Bronchial epithelial cell (primary cell): ENCODE measurements around the gene KCNH5. TPM values are rescaled to one million over a fixed set of nuclear protein-coding genes. Genes with fewer than 3 reads are reported as not detected.
A peak's percentile ranks its signal among the peaks of the same experiment; 100 is the strongest.

Source experiments
- DNase-seq: peaks from one replicate; pipeline ENCODE4 v3.0.0-alpha.2; 2010; ENCODE audit warnings: low read depth
- FAIRE-seq: peaks from 2 replicates; lab custom pipeline; 2011; peaks lifted over from hg19 to GRCh38; lab: Jason Lieb, UNC
- H3K27me3 ChIP-seq: 2 replicates; pipeline ENCODE4 v1.5.1; 2011; ENCODE audit warnings: low read length; ENCODE audit not compliant: control insufficient read depth, insufficient read depth
- H3K36me3 ChIP-seq: 2 replicates; pipeline ENCODE4 v1.5.1; 2011; ENCODE audit warnings: low read length; ENCODE audit not compliant: control insufficient read depth, insufficient read depth
- H3K4me3 ChIP-seq: 2 replicates; pipeline ENCODE4 v1.5.1; 2011; ENCODE audit warnings: mild to moderate bottlenecking, low read depth, low read length, control low read depth
- CTCF ChIP-seq: IDR thresholded peaks from 2 replicates; pipeline ENCODE4 v1.5.1; 2011; ENCODE audit warnings: mild to moderate bottlenecking, moderate library complexity, low read length, control low read depth, inconsistent platforms; ENCODE audit not compliant: insufficient read depth, severe bottlenecking
- total RNA-seq: library from RNA; depleted of rRNA; stranded (reverse); fragments of >200 nt; gene quantifications from 2 replicates; pipeline ENCODE4 v1.2.1, GENCODE V29; 2014

The KCNH5 gene
- total RNA-seq, 1 donor from 2014 or later = under 0.01 TPM

GRCh38 chr14:62673014-62673755, 372.1 kb downstream of the KCNH5 start:
- no peak for FAIRE-seq
- Histone ChIP-seq H3K36me3 (no peaks in the 10 kb centered on the region), H3K4me3 (no peak overlapping the region), H3K27me3 (no peaks in the 10 kb centered on the region)
- no peak for TF ChIP-seq CTCF
- DNase-seq = no peak

DNA sequence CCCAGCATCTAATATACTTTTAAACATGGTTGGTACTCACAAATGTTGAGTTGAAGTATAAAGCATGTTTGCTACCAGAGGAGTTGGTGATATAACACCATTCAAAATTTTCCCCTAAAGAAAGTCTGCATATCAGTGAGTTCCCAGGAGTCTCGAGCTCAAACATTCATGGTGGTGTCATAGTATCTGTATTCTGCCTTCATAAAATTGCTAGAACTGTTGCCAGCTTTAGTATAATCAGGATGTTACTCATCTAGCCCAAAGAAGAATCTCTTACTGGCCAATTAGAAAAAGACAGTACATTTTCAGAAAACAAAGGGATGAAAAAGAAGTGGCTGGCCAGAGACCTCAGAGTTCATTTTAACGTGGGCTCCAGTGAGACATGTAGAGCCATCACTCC, 374.7 kb downstream of the KCNH5 start:
- Histone ChIP-seq H3K27me3 (no peaks in the 10 kb centered on the region), H3K36me3 (no peaks in the 10 kb centered on the region), H3K4me3 (no peak overlapping the region)
- TF ChIP-seq CTCF = no peak
- peak; percentile 65 for DNase-seq
- FAIRE-seq = no peak

GRCh38 chr14:62667421-62667914, 377.8 kb downstream of the KCNH5 start:
- H3K36me3 ChIP-seq = no peaks in the 10 kb centered on the region
- TF ChIP-seq CTCF = no peak
- no peaks in the 10 kb centered on the region for H3K27me3 ChIP-seq
- FAIRE-seq = no peak
- H3K4me3 ChIP-seq = no peak overlapping the region
- DNase-seq = no peak

- FAIRE-seq (no peak), DNase-seq (peak; percentile 44)
- Histone ChIP-seq H3K36me3 (no peaks in the 10 kb centered on the region), H3K27me3 (no peaks in the 10 kb centered on the region), H3K4me3 (no peak overlapping the region)
- TF ChIP-seq CTCF = no peak
Measured at GRCh38 chr14:62665286-62665685, 380.0 kb downstream of the KCNH5 start.

GRCh38 chr14:62663456-62663821, 381.8 kb downstream of the KCNH5 start:
- Histone ChIP-seq H3K4me3 (no peak overlapping the region), H3K36me3 (no peaks in the 10 kb centered on the region), H3K27me3 (no peaks in the 10 kb centered on the region)
- no peak for TF ChIP-seq CTCF
- no peak for DNase-seq
- no peak for FAIRE-seq
